B cell (primary cell): ENCODE data around the gene HARBI1. TPM values are rescaled to one million over a fixed set of nuclear protein-coding genes. Genes with fewer than 3 reads are reported as not detected.

ENCODE experiments used
- polyA plus RNA-seq: library from polyadenylated mRNA; depleted of rRNA; stranded (reverse); fragments of >200 nt; gene quantifications from 2 replicates; pipeline ENCODE4 v1.2.3, GENCODE V29; 2012
- total RNA-seq, 2 donors: library from RNA; stranded (reverse); fragments of 120-200 nt in 1 of 2; gene quantifications; 1 replicate in 1 of 2; 2 replicates in 1 of 2; pipeline versions ENCODE4 v1.2.3 to v1.2.4, GENCODE V29; 2013 to 2022

Gene HARBI1
- total and polyA plus RNA-seq, 2 donors (not counting 1 experiment from before 2014, with no cell fraction given), result 7.7 to 8.0 TPM

Other genes starting within 250 kb of the HARBI1 start
- gene MDK, start 235.6 kb downstream of the HARBI1 start, total RNA-seq, result 2.6 and 2.9 TPM in 2 replicates
- gene MDK, start 235.6 kb downstream of the HARBI1 start, polyA plus RNA-seq, result 1.2 and 1.5 TPM in 2 replicates
- gene CHRM4, start 225.5 kb downstream of the HARBI1 start, total RNA-seq, result 0.49 TPM in 1 of 2 replicates, not detected in the other
- gene CHRM4, start 225.5 kb downstream of the HARBI1 start, polyA plus RNA-seq, result 1.4 and 2.7 TPM in 2 replicates
- 36.1 and 47.4 TPM in 2 replicates for gene AMBRA1, start 23.2 kb downstream of the HARBI1 start, total RNA-seq
- gene AMBRA1, start 23.2 kb downstream of the HARBI1 start, polyA plus RNA-seq, result 13.8 and 16.8 TPM in 2 replicates
- 88.8 and 92.8 TPM in 2 replicates for gene ATG13, start 326 bp upstream of the HARBI1 start, total RNA-seq
- 35.7 and 48.5 TPM in 2 replicates for gene ATG13, start 326 bp upstream of the HARBI1 start, polyA plus RNA-seq
- 55.0 and 56.8 TPM in 2 replicates for gene ARHGAP1, start 83.4 kb upstream of the HARBI1 start, total RNA-seq
- gene ARHGAP1, start 83.4 kb upstream of the HARBI1 start, polyA plus RNA-seq, result 26.3 and 33.9 TPM in 2 replicates
- 19.2 and 22.3 TPM in 2 replicates for gene ZNF408, start 83.8 kb upstream of the HARBI1 start, total RNA-seq
- gene ZNF408, start 83.8 kb upstream of the HARBI1 start, polyA plus RNA-seq, result 8.3 and 9.0 TPM in 2 replicates
- not detected in 2 replicates for gene F2, start 102.0 kb upstream of the HARBI1 start, total RNA-seq
- not detected in 2 replicates for gene F2, start 102.0 kb upstream of the HARBI1 start, polyA plus RNA-seq
- 49.4 and 54.3 TPM in 2 replicates for gene CKAP5, start 229.1 kb upstream of the HARBI1 start, total RNA-seq
- gene CKAP5, start 229.1 kb upstream of the HARBI1 start, polyA plus RNA-seq, result 7.3 and 7.9 TPM in 2 replicates